Sigmoid colon (tissue), 7 donors: ENCODE results near the gene USH2A. TPM values are rescaled to one million over a fixed set of nuclear protein-coding genes. Genes with fewer than 3 reads are reported as not detected.

Experiments
- DNase-seq: peaks from one replicate; pipeline ENCODE4 v3.0.0-alpha.2; 2019
- H3K27ac ChIP-seq, 4 donors: fragments of 200-600 bp; sonication (generic); one replicate each; pipeline ENCODE4 v1.5.1; 2016 to 2019; ENCODE audit warnings: mild to moderate bottlenecking in 1 of 4
- H3K27me3 ChIP-seq, 3 donors: fragments of 200-600 bp; sonication (generic); one replicate each; pipeline ENCODE4 v1.5.1; 2019; ENCODE audit warnings: mild to moderate bottlenecking in 1 of 3
- H3K36me3 ChIP-seq, 4 donors: fragments of 200-600 bp; sonication (generic); one replicate each; pipeline ENCODE4 v1.5.1; 2016 to 2019
- H3K4me1 ChIP-seq, 4 donors: fragments of 200-600 bp; sonication (generic); one replicate each; pipeline ENCODE4 v1.5.1; 2017 to 2019
- H3K4me3 ChIP-seq, 4 donors: fragments of 200-600 bp; sonication (generic); one replicate each; pipeline ENCODE4 v1.5.1; 2017 to 2019; ENCODE audit warnings: mild to moderate bottlenecking in 2 of 4, moderate library complexity in 1 of 4
- H3K9me3 ChIP-seq, 4 donors: fragments of 200-600 bp in 3 of 4; sonication (generic) in 3 of 4; one replicate each; pipeline versions ENCODE4 v1.5.1 to v1.6.1; 2013 to 2019
- EP300 ChIP-seq, 4 donors: sonication (generic); formaldehyde crosslinking; IDR thresholded peaks; one replicate each; pipeline ENCODE4 v1.6.1; 2017; ENCODE audit warnings: antibody characterized with exemption in 4 of 4
- POLR2A ChIP-seq, 2 donors: fragments of 450-650 bp; IDR thresholded peaks; one replicate each; pipeline ENCODE4 v1.6.1; 2016; ENCODE audit warnings: antibody characterized with exemption in 2 of 2, mild to moderate bottlenecking in 2 of 2, moderate library complexity in 2 of 2
- POLR2AphosphoS5 ChIP-seq, 4 donors: sonication (generic); formaldehyde crosslinking; IDR thresholded peaks; one replicate each; pipeline ENCODE4 v1.6.1; 2017; ENCODE audit warnings: antibody characterized with exemption in 4 of 4
- WGBS, 2 donors: extraction: QIAGEN DNeasy Blood & Tissue Kit; methylation state at CpG; one replicate each; pipeline ENCODE4 v1.1.7; 2013; 5-methylcytosine and 5-hydroxymethylcytosine counted together
- intact Hi-C: fragments of 100-400 bp; cut with DNase I; formaldehyde crosslinking; loops from one replicate; pipeline ENCODE4 v1.15.1; 2023
- polyA plus RNA-seq, 3 donors: library from polyadenylated mRNA; stranded (reverse); fragments of 200-250 nt; gene quantifications; one replicate each; pipeline ENCODE4 v1.2.3, GENCODE V29; 2013
- total RNA-seq, 4 donors: library from RNA; depleted of rRNA; stranded (reverse); fragments of >200 nt; gene quantifications; one replicate each; pipeline ENCODE4 v1.1.0, GENCODE V29; 2016
- TF ChIP-seq, protein P1 (sequence below), 4 experiments: fragments of 450-650 bp in 3 of 4; fragments of 200-600 bp in 1 of 4; IDR thresholded peaks; one replicate each; pipeline ENCODE4 v1.5.1; 2016 to 2019; ENCODE audit warnings: antibody characterized with exemption in 4 of 4, mild to moderate bottlenecking in 3 of 4, moderate library complexity in 2 of 4
- donor health status: healthy with polysubstance abuse.
- donor health status: Bipolar disorder and iron deficiency.
- donor health status: healthy.

Gene USH2A
- total and polyA plus RNA-seq, 7 donors, result under 0.01 TPM; not detected in 6

GRCh38 chr1:215594640-215595039 is 828.6 kb downstream of the USH2A start:
- H3K4me3 ChIP-seq, result no peak overlapping the region
- no peaks in the 10 kb centered on the region for H3K9me3 ChIP-seq
- 77 to 83% methylated on average over 3 of the region's 3 CpGs for WGBS, 2 donors
- no peaks in the 10 kb centered on the region for H3K27me3 ChIP-seq
- TF ChIP-seq POLR2A (IDR thresholded peaks at IDR 0.05) (no peak), POLR2AphosphoS5 (IDR thresholded peaks at IDR 0.05) (no peak), EP300 (IDR thresholded peaks at IDR 0.05) (no peak)
- TF ChIP-seq, protein P1, sequence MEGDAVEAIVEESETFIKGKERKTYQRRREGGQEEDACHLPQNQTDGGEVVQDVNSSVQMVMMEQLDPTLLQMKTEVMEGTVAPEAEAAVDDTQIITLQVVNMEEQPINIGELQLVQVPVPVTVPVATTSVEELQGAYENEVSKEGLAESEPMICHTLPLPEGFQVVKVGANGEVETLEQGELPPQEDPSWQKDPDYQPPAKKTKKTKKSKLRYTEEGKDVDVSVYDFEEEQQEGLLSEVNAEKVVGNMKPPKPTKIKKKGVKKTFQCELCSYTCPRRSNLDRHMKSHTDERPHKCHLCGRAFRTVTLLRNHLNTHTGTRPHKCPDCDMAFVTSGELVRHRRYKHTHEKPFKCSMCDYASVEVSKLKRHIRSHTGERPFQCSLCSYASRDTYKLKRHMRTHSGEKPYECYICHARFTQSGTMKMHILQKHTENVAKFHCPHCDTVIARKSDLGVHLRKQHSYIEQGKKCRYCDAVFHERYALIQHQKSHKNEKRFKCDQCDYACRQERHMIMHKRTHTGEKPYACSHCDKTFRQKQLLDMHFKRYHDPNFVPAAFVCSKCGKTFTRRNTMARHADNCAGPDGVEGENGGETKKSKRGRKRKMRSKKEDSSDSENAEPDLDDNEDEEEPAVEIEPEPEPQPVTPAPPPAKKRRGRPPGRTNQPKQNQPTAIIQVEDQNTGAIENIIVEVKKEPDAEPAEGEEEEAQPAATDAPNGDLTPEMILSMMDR (IDR thresholded peaks at IDR 0.05), result no peak
- H3K27ac ChIP-seq, result no peak overlapping the region
- DNase-seq, result no peak
- peaks cover 0 to 53% (median 18%) of the 10 kb centered on the region in 4 donors for H3K4me1 ChIP-seq
- peaks cover 0 to 49% (median 4%) of the 10 kb centered on the region in 4 donors for H3K36me3 ChIP-seq
- intact Hi-C loops, result no loop called here

DNA sequence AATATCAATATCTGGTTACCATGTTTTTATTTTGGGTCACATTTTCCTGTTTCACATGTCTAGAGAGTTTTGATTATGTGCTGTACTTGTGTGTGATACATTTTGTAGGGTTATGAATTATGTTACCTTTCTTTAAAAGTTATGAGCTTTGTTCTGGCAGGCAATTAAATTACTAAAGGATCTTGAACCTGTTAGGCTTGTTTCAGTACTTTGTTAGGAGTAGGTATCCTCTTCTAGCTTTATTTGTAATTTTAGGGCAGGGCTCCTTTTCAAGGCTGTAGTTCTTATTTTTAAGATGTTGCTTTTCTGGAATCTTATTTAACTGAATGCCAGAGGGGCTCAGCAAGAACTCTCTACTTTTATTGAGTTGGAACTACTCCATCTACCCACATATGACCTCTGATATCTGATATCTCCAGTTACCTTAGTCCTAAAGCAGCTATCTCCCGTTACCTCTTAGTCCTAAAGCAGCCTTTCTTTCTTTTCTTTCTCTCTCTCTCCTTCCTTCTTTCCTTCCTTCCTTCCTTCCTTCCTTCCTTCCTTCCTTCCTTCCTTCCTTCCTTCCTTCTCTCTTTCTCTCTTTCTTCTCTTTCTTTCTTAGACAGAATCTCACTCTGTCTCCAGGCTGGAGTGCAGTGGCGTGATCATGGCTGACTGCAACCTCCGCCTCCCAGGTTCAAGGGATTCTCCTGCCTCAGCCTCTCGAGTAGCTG is 832.3 kb downstream of the USH2A start:
- intact Hi-C loops, result no loop called here
- Histone ChIP-seq H3K27me3 (no peaks in the 10 kb centered on the region), H3K36me3 (peaks cover 0 to 50% (median 12%) of the 10 kb centered on the region in 4 donors), H3K4me3 (no peak overlapping the region), H3K27ac (no peak overlapping the region), H3K9me3 (no peaks in the 10 kb centered on the region), H3K4me1 (peaks cover 0 to 28% (median 15%) of the 10 kb centered on the region in 4 donors)
- TF ChIP-seq POLR2AphosphoS5 (IDR thresholded peaks at IDR 0.05) (no peak), POLR2A (IDR thresholded peaks at IDR 0.05) (no peak), EP300 (IDR thresholded peaks at IDR 0.05) (no peak)
- TF ChIP-seq, protein P1 (IDR thresholded peaks at IDR 0.05), result no peak
- DNase-seq, result no peak
- 91 to 96% methylated on average over 4 of the region's 4 CpGs for WGBS, 2 donors

GRCh38 chr1:215589650-215590435 is 833.4 kb downstream of the USH2A start:
- H3K36me3 ChIP-seq, result peaks cover 0 to 51% (median 10%) of the 10 kb centered on the region in 4 donors
- H3K27ac ChIP-seq, result no peak overlapping the region
- no peak overlapping the region for H3K4me3 ChIP-seq
- peaks cover 0 to 18% (median 11%) of the 10 kb centered on the region in 4 donors for H3K4me1 ChIP-seq
- no peak for DNase-seq
- H3K9me3 ChIP-seq, result no peaks in the 10 kb centered on the region
- H3K27me3 ChIP-seq, result no peaks in the 10 kb centered on the region
- TF ChIP-seq, protein P1 (IDR thresholded peaks at IDR 0.05), result no peak
- TF ChIP-seq POLR2A (IDR thresholded peaks at IDR 0.05) (no peak), POLR2AphosphoS5 (IDR thresholded peaks at IDR 0.05) (no peak), EP300 (IDR thresholded peaks at IDR 0.05) (no peak)
- WGBS, 2 donors, result 86 to 87% methylated on average over 4 of the region's 4 CpGs
- intact Hi-C loops, result no loop called here

DNA sequence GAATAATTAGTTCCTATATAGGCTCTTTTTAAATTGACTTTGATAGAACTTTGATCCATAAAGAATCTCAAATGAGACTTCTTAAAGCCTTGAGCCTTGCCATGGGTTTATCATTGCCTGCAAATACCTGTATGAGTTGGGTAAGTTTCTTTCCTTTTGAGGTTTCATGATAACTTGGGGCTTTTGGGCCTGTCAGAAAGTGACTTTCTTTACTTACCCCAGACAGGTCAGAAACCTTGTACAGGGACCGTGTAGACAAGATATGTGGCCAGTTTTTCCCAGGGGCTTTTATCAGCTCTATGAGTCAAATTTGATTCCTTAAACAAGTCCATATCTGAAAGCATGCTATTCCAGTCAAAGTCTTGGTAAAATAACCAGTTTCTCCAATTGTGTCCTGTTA is 838.9 kb downstream of the USH2A start:
- WGBS, 2 donors, result 92 to 95% methylated on average over 1 of the region's 1 CpG
- no peak overlapping the region for H3K27ac ChIP-seq
- intact Hi-C loops, result no loop called here

More for the DNA sequence above, 838.9 kb downstream of the USH2A start:
- no peaks in the 10 kb centered on the region for H3K27me3 ChIP-seq
- no peak overlapping the region for H3K4me3 ChIP-seq
- H3K36me3 ChIP-seq, result peaks cover 0 to 80% (median 17%) of the 10 kb centered on the region in 4 donors
- H3K9me3 ChIP-seq, result no peaks in the 10 kb centered on the region
- no peak for DNase-seq
- no peak for TF ChIP-seq POLR2A (IDR thresholded peaks at IDR 0.05)
- TF ChIP-seq POLR2AphosphoS5 (IDR thresholded peaks at IDR 0.05), result no peak
- no peak for TF ChIP-seq EP300 (IDR thresholded peaks at IDR 0.05)
- TF ChIP-seq, protein P1 (IDR thresholded peaks at IDR 0.05), result no peak
- H3K4me1 ChIP-seq, result no peaks in the 10 kb centered on the region
